GM12892 (cell line): ENCODE measurements around the gene TTC31.

Experiments used
- POLR2A ChIP-seq: IDR thresholded peaks from 2 replicates; pipeline ENCODE4 v1.6.1; 2011; ENCODE audit warnings: low read depth, low read length, control low read depth
- POLR2AphosphoS5 ChIP-seq: IDR thresholded peaks from 2 replicates; pipeline ENCODE4 v1.6.1; 2011; ENCODE audit warnings: low read depth, low read length, control low read depth

DNA sequence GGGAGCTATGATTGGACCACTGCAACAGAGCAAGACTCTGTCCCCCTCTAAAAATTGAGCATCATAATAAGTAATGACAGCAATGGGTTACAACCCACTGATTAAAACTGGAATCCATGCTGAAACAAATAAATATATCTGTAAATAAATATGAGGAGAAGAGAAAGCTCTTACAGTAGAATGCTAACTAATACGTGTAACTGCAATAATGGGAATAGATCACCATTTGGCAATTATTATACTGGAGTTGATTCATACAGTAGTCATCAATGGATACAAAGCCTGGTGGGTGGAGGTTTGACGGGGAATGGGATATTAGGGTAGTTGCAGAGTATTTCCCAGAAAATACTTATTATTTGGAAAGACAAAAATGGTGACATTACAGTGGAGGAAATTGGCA, 34.1 kb upstream of the TTC31 start:
- TF ChIP-seq POLR2A (no peak), POLR2AphosphoS5 (no peak)
